Measurements from ENCODE around the gene DLGAP1.

- no peak for TF ChIP-seq ISL1 (CRISPR knock-in tag; IDR thresholded peaks at IDR 0.05)
- no peak for TF ChIP-seq ZFP30 (CRISPR knock-in tag; IDR thresholded peaks at IDR 0.05)
- TF ChIP-seq ZC3H10 (CRISPR knock-in tag; IDR thresholded peaks at IDR 0.05), result no peak
- no peak for TF ChIP-seq CSRNP3 (CRISPR knock-in tag; IDR thresholded peaks at IDR 0.05)
- no peak for TF ChIP-seq GLIS3 (CRISPR knock-in tag; IDR thresholded peaks at IDR 0.05)
- no peak for TF ChIP-seq POU6F1 (CRISPR knock-in tag; IDR thresholded peaks at IDR 0.05; ENCODE audit: borderline replicate concordance, low read depth)
- no peak for TF ChIP-seq BACH2 (CRISPR knock-in tag; IDR thresholded peaks at IDR 0.05; ENCODE audit: borderline replicate concordance)
- no peak for TF ChIP-seq ZNF565 (CRISPR knock-in tag; conservative IDR thresholded peaks at IDR 0.05; ENCODE audit: low read depth)
Measured at GRCh38 chr18:4416976-4417375, 38.1 kb downstream of the DLGAP1 start.

All from SK-N-SH treated with all-trans-retinoic acid at 6 μM for 48 hours (cell line).